ENCODE results near the gene NFILZ.

The NFILZ gene

DNA sequence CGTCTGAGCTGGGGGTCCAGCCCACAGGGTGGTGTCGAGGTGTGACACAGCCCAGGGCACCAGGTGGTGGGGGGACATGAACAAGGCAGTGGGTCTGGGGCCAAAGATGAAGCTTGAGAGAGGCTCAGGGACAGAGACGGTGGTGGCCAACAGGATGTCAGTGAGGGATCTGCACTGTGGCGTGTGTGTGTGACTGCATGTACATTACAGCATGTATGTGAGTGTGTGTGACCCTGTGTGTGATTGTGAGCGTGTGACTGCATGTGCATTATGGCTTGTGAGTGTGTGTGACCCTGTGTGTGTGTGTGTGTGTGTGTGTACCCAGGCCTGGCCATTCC lies 21.5 kb upstream of the NFILZ start (continued):
- TF ChIP-seq ZBTB48 (tag by site-specific recombination; IDR thresholded peaks at IDR 0.05), result 0 out of 2 replicates have a peak, but pooled peaks have one; percentile 36
- TF ChIP-seq TRIM28 (IDR thresholded peaks at IDR 0.05; ENCODE audit: borderline replicate concordance, low read length), result no peak
- no peak for TF ChIP-seq REPIN1 (tag by site-specific recombination; IDR thresholded peaks at IDR 0.05; ENCODE audit: low read depth)
- TF ChIP-seq, protein P1, sequence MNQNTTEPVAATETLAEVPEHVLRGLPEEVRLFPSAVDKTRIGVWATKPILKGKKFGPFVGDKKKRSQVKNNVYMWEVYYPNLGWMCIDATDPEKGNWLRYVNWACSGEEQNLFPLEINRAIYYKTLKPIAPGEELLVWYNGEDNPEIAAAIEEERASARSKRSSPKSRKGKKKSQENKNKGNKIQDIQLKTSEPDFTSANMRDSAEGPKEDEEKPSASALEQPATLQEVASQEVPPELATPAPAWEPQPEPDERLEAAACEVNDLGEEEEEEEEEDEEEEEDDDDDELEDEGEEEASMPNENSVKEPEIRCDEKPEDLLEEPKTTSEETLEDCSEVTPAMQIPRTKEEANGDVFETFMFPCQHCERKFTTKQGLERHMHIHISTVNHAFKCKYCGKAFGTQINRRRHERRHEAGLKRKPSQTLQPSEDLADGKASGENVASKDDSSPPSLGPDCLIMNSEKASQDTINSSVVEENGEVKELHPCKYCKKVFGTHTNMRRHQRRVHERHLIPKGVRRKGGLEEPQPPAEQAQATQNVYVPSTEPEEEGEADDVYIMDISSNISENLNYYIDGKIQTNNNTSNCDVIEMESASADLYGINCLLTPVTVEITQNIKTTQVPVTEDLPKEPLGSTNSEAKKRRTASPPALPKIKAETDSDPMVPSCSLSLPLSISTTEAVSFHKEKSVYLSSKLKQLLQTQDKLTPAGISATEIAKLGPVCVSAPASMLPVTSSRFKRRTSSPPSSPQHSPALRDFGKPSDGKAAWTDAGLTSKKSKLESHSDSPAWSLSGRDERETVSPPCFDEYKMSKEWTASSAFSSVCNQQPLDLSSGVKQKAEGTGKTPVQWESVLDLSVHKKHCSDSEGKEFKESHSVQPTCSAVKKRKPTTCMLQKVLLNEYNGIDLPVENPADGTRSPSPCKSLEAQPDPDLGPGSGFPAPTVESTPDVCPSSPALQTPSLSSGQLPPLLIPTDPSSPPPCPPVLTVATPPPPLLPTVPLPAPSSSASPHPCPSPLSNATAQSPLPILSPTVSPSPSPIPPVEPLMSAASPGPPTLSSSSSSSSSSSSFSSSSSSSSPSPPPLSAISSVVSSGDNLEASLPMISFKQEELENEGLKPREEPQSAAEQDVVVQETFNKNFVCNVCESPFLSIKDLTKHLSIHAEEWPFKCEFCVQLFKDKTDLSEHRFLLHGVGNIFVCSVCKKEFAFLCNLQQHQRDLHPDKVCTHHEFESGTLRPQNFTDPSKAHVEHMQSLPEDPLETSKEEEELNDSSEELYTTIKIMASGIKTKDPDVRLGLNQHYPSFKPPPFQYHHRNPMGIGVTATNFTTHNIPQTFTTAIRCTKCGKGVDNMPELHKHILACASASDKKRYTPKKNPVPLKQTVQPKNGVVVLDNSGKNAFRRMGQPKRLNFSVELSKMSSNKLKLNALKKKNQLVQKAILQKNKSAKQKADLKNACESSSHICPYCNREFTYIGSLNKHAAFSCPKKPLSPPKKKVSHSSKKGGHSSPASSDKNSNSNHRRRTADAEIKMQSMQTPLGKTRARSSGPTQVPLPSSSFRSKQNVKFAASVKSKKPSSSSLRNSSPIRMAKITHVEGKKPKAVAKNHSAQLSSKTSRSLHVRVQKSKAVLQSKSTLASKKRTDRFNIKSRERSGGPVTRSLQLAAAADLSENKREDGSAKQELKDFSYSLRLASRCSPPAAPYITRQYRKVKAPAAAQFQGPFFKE (tag by site-specific recombination; IDR thresholded peaks at IDR 0.05; ENCODE audit: borderline replicate concordance), result no peak
- TF ChIP-seq, protein P2, sequence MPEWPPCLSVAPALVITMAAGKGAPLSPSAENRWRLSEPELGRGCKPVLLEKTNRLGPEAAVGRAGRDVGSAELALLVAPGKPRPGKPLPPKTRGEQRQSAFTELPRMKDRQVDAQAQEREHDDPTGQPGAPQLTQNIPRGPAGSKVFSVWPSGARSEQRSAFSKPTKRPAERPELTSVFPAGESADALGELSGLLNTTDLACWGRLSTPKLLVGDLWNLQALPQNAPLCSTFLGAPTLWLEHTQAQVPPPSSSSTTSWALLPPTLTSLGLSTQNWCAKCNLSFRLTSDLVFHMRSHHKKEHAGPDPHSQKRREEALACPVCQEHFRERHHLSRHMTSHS (tag by site-specific recombination; IDR thresholded peaks at IDR 0.05), result no peak
- no peak for TF ChIP-seq WT1 (tag by site-specific recombination; IDR thresholded peaks at IDR 0.05)
- TF ChIP-seq, protein P3, sequence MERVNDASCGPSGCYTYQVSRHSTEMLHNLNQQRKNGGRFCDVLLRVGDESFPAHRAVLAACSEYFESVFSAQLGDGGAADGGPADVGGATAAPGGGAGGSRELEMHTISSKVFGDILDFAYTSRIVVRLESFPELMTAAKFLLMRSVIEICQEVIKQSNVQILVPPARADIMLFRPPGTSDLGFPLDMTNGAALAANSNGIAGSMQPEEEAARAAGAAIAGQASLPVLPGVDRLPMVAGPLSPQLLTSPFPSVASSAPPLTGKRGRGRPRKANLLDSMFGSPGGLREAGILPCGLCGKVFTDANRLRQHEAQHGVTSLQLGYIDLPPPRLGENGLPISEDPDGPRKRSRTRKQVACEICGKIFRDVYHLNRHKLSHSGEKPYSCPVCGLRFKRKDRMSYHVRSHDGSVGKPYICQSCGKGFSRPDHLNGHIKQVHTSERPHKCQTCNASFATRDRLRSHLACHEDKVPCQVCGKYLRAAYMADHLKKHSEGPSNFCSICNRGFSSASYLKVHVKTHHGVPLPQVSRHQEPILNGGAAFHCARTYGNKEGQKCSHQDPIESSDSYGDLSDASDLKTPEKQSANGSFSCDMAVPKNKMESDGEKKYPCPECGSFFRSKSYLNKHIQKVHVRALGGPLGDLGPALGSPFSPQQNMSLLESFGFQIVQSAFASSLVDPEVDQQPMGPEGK (tag by site-specific recombination; IDR thresholded peaks at IDR 0.05), result peak; percentile 51; the same call in 1 of the 2 replicates
- TF ChIP-seq ZNF701 (tag by site-specific recombination; IDR thresholded peaks at IDR 0.05), result no peak
- TF ChIP-seq ZNF600 (tag by site-specific recombination; IDR thresholded peaks at IDR 0.05), result peak; percentile 20; the same call in 1 of the 2 replicates
- no peak for TF ChIP-seq ZNF837 (tag by site-specific recombination; IDR thresholded peaks at IDR 0.05)
- TF ChIP-seq, protein P4, sequence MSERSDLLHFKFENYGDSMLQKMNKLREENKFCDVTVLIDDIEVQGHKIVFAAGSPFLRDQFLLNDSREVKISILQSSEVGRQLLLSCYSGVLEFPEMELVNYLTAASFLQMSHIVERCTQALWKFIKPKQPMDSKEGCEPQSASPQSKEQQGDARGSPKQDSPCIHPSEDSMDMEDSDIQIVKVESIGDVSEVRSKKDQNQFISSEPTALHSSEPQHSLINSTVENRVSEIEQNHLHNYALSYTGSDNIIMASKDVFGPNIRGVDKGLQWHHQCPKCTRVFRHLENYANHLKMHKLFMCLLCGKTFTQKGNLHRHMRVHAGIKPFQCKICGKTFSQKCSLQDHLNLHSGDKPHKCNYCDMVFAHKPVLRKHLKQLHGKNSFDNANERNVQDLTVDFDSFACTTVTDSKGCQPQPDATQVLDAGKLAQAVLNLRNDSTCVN (tag by site-specific recombination; optimal IDR thresholded peaks at IDR 0.05), result no peak
- TF ChIP-seq ZFHX2 (tag by site-specific recombination; conservative IDR thresholded peaks at IDR 0.05), result peak; percentile 20; the same call in 1 of the 2 replicates
- no peak for TF ChIP-seq ZNF214 (tag by site-specific recombination; IDR thresholded peaks at IDR 0.05; ENCODE audit: borderline replicate concordance)
- TF ChIP-seq FEZF1 (tag by site-specific recombination; IDR thresholded peaks at IDR 0.05), result no peak
- no peak for TF ChIP-seq ZNF23 (tag by site-specific recombination; IDR thresholded peaks at IDR 0.05; ENCODE audit: borderline replicate concordance)
- TF ChIP-seq, protein P5, sequence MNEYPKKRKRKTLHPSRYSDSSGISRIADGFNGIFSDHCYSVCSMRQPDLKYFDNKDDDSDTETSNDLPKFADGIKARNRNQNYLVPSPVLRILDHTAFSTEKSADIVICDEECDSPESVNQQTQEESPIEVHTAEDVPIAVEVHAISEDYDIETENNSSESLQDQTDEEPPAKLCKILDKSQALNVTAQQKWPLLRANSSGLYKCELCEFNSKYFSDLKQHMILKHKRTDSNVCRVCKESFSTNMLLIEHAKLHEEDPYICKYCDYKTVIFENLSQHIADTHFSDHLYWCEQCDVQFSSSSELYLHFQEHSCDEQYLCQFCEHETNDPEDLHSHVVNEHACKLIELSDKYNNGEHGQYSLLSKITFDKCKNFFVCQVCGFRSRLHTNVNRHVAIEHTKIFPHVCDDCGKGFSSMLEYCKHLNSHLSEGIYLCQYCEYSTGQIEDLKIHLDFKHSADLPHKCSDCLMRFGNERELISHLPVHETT (tag by site-specific recombination; IDR thresholded peaks at IDR 0.05), result 0 out of 2 replicates have a peak, but pooled peaks have one; percentile 32

Data from HEK293 (cell line).